ENCODE results near the gene LYL1.

LYL1 gene

GRCh38 chr19:13055213-13056051, 47.2 kb downstream of the LYL1 start:
- no peak for DNase-seq (ENCODE audit: low read depth)

- DNase-seq (ENCODE audit: low read depth), result no peak
Observed at GRCh38 chr19:13054626-13055212, 47.9 kb downstream of the LYL1 start.

- DNase-seq (ENCODE audit: low read depth), result no peak
Observed at GRCh38 chr19:13053761-13054625, 48.7 kb downstream of the LYL1 start.

GRCh38 chr19:13053238-13053637, 49.4 kb downstream of the LYL1 start:
- DNase-seq (ENCODE audit: low read depth), result no peak

GRCh38 chr19:13052447-13053175, 50.0 kb downstream of the LYL1 start:
- no peak for DNase-seq (ENCODE audit: low read depth)

GRCh38 chr19:13051557-13052165, 51.0 kb downstream of the LYL1 start:
- DNase-seq (ENCODE audit: low read depth), result no peak

- DNase-seq (ENCODE audit: low read depth), result no peak
Observed at GRCh38 chr19:13050274-13050673, 52.4 kb downstream of the LYL1 start.
